Endothelial cell of umbilical vein (primary cell): ENCODE data around the gene DVL3. TPM values are rescaled to one million over a fixed set of nuclear protein-coding genes. Genes with fewer than 3 reads are reported as not detected.

Source experiments
- BruUV-seq: library from RNA; stranded (reverse); fragments of 400-500 nt; replicated peaks from 2 replicates; lab custom pipeline; 2021; lab: Mats Ljungman, UMichigan
- CTCF ChIA-PET: fragments of 300-600, 350-600 bp; sonication (Branson Sonifier 250); formaldehyde crosslinking; loops from one replicate; lab custom pipeline; 2021; ENCODE audit warnings: antibody characterized with exemption, inconsistent platforms; lab: Charles Lee
- POLR2A ChIA-PET: fragments of 300-600, 350-600 bp; sonication (Branson Sonifier 250); formaldehyde crosslinking; loops from one replicate; lab custom pipeline; 2021; ENCODE audit warnings: antibody characterized with exemption, inconsistent platforms; lab: Charles Lee
- DNase-seq: peaks from one replicate; pipeline ENCODE4 v3.0.0-alpha.2; 2011; ENCODE audit warnings: low read depth, low spot score
- FAIRE-seq: peaks from 2 replicates; lab custom pipeline; 2011; peaks lifted over from hg19 to GRCh38; lab: Jason Lieb, UNC
- H2AFZ ChIP-seq: 2 replicates; pipeline ENCODE4 v1.6.0; 2012; ENCODE audit warnings: low read depth, low read length, control low read depth, inconsistent platforms
- H3K27ac ChIP-seq: 2 replicates; pipeline ENCODE4 v1.5.1; 2011; ENCODE audit warnings: low read depth, mild to moderate bottlenecking, control low read depth, low read length, moderate library complexity; ENCODE audit not compliant: insufficient read depth
- H3K27me3 ChIP-seq, 2 experiments: 2 replicates each; pipeline versions ENCODE4 v1.6.0 to v1.6.1; 2011; ENCODE audit warnings: low read length in 2 of 2, mixed read lengths in 1 of 2; ENCODE audit not compliant: control insufficient read depth in 2 of 2, insufficient read depth in 2 of 2
- H3K36me3 ChIP-seq, 2 experiments: 2 replicates in 1 of 2; 3 replicates in 1 of 2; pipeline ENCODE4 v1.5.1; 2011; ENCODE audit warnings: low read length in 2 of 2, mild to moderate bottlenecking in 1 of 2, moderate library complexity in 1 of 2; ENCODE audit not compliant: control insufficient read depth in 2 of 2, insufficient read depth in 2 of 2; ENCODE audit errors: extremely low read depth in 1 of 2
- H3K4me1 ChIP-seq: 3 replicates; pipeline ENCODE4 v1.5.1; 2011; ENCODE audit warnings: mild to moderate bottlenecking, low read length; ENCODE audit not compliant: control insufficient read depth, insufficient read depth; ENCODE audit errors: extremely low read depth
- H3K4me2 ChIP-seq: 2 replicates; pipeline ENCODE4 v1.6.1; 2011; ENCODE audit warnings: low read length, control low read depth, mixed read lengths; ENCODE audit not compliant: insufficient read depth
- H3K4me3 ChIP-seq, 3 experiments: fragments of 200-600 bp in 1 of 3; sonication (generic), shearing (Covaris generic) in 1 of 3; replicated peaks in 1 of 3; 2 replicates each; pipeline ENCODE4 v1.5.1; 2011 to 2016; ENCODE audit warnings: control low read depth in 3 of 3, low read length in 3 of 3, mild to moderate bottlenecking in 2 of 3, inconsistent platforms in 1 of 3, low read depth in 1 of 3, moderate library complexity in 1 of 3; ENCODE audit not compliant: insufficient read depth in 1 of 3
- H3K79me2 ChIP-seq: 2 replicates; pipeline ENCODE4 v1.6.0; 2012; ENCODE audit warnings: low read length, inconsistent platforms; ENCODE audit not compliant: control insufficient read depth, insufficient read depth
- H3K9ac ChIP-seq: replicated peaks from 2 replicates; pipeline ENCODE3; 2011; ENCODE audit warnings: low read length, control low read depth; ENCODE audit not compliant: insufficient read depth; ENCODE audit errors: extremely low read depth
- H3K9me1 ChIP-seq: replicated peaks from 3 replicates; pipeline ENCODE4 v1.6.0; 2011; ENCODE audit warnings: mild to moderate bottlenecking, low read length; ENCODE audit not compliant: control insufficient read depth, insufficient read depth; ENCODE audit errors: extremely low read depth
- H3K9me3 ChIP-seq: replicated peaks from 2 replicates; pipeline ENCODE4 v1.5.1; 2012; ENCODE audit warnings: low read length, inconsistent platforms; ENCODE audit not compliant: control insufficient read depth, insufficient read depth
- H4K20me1 ChIP-seq: replicated peaks from 2 replicates; pipeline ENCODE3; 2011; ENCODE audit warnings: mild to moderate bottlenecking, low read length; ENCODE audit not compliant: control insufficient read depth, insufficient read depth; ENCODE audit errors: extremely low read depth
- EZH2 ChIP-seq: IDR thresholded peaks from 2 replicates; pipeline ENCODE4 v1.6.1; 2012; ENCODE audit warnings: borderline replicate concordance, low read depth, mild to moderate bottlenecking, moderate library complexity, low read length, inconsistent platforms; ENCODE audit not compliant: severe bottlenecking
- FOS ChIP-seq: IDR thresholded peaks from 2 replicates; pipeline ENCODE4 v1.6.1; 2011; ENCODE audit warnings: mild to moderate bottlenecking, low read length, moderate library complexity, borderline replicate concordance; ENCODE audit not compliant: insufficient read depth
- JUN ChIP-seq: IDR thresholded peaks from 2 replicates; pipeline ENCODE4 v1.6.1; 2011; ENCODE audit warnings: borderline replicate concordance, low read depth; ENCODE audit not compliant: insufficient read length, insufficient read depth
- MYC ChIP-seq: IDR thresholded peaks from one replicate; pipeline ENCODE4 v1.6.1; 2011; ENCODE audit warnings: mild to moderate bottlenecking, low read depth, low read length
- POLR2A ChIP-seq: IDR thresholded peaks from 2 replicates; pipeline ENCODE4 v1.6.1; 2012; ENCODE audit warnings: low read depth, mild to moderate bottlenecking, control low read depth, low read length
- POLR2AphosphoS5 ChIP-seq: IDR thresholded peaks from 2 replicates; pipeline ENCODE4 v1.6.1; 2012; ENCODE audit warnings: low read depth, mild to moderate bottlenecking, control low read depth, low read length, moderate library complexity; ENCODE audit not compliant: insufficient read depth
- dilution Hi-C: fragments of 300-500 bp; cut with MboI; formaldehyde crosslinking; loops from one replicate; pipeline ENCODE4 v1.15.0; 2019; ENCODE audit warnings: low sequenced_read_pairs; ENCODE audit not compliant: extremely low pct_ligation_motif_present
- intact Hi-C: fragments of 100-400 bp; cut with micrococcal nuclease; formaldehyde crosslinking; loops from one replicate; pipeline ENCODE4 v1.10.0; 2022
- polyA plus RNA-seq, 4 experiments: library from polyadenylated mRNA; depleted of rRNA in 3 of 4; stranded (reverse) in 3 of 4; unstranded in 1 of 4; fragments of >200 nt; gene quantifications; 2 replicates each; pipeline versions ENCODE4 v1.2.1 to v1.2.3, GENCODE V29; 2011 to 2012; ENCODE audit warnings: missing spikeins in 1 of 4
- total RNA-seq: library from RNA; stranded (reverse); gene quantifications from 2 replicates; pipeline ENCODE4 v1.2.3, GENCODE V29; 2021
- TF ChIP-seq, protein P1 (sequence below), 2 donors: IDR thresholded peaks; 1 replicate in 1 of 2; 2 replicates in 1 of 2; pipeline ENCODE4 v1.5.1; 2011; ENCODE audit warnings: low read length in 2 of 2, mild to moderate bottlenecking in 2 of 2, moderate library complexity in 2 of 2, control low read depth in 1 of 2, inconsistent platforms in 1 of 2, low read depth in 1 of 2; ENCODE audit not compliant: insufficient read depth in 1 of 2; ENCODE audit errors: extremely low read depth in 1 of 2

Gene DVL3
- total and polyA plus RNA-seq, 2 donors (not counting 3 experiments of a cell fraction or from before 2014, with no cell fraction given): 43.8 to 59.0 TPM

DNA sequence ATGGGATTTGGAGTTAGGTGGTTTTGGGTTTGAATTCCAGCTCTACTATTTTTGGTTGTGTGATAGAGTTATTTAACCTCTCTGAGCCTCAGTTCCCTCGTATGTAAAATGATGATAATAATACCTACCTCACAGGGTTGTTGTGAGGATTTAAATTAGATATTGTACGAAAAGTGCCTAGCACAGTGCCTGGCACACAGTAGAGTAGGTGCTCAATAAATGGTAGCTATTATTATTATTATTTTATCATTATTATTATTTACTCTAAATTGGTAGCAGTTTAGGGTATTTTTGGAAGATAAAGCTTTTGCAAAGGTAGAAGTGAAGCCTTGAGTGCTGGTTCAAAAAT is 18.2 kb downstream of the DVL3 start:
- no peak for DNase-seq
- H3K4me2 ChIP-seq: no peak overlapping the region
- no peak overlapping the region for H2AFZ ChIP-seq
- H3K4me3 ChIP-seq: no peak overlapping the region
- H3K79me2 ChIP-seq: peaks cover 32% of the 10 kb centered on the region
- no peak for TF ChIP-seq MYC
- no peak for TF ChIP-seq POLR2AphosphoS5
- no peak for TF ChIP-seq POLR2A
- TF ChIP-seq, protein P1, sequence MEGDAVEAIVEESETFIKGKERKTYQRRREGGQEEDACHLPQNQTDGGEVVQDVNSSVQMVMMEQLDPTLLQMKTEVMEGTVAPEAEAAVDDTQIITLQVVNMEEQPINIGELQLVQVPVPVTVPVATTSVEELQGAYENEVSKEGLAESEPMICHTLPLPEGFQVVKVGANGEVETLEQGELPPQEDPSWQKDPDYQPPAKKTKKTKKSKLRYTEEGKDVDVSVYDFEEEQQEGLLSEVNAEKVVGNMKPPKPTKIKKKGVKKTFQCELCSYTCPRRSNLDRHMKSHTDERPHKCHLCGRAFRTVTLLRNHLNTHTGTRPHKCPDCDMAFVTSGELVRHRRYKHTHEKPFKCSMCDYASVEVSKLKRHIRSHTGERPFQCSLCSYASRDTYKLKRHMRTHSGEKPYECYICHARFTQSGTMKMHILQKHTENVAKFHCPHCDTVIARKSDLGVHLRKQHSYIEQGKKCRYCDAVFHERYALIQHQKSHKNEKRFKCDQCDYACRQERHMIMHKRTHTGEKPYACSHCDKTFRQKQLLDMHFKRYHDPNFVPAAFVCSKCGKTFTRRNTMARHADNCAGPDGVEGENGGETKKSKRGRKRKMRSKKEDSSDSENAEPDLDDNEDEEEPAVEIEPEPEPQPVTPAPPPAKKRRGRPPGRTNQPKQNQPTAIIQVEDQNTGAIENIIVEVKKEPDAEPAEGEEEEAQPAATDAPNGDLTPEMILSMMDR (IDR thresholded peaks at IDR 0.05; ENCODE audit: extremely low read depth in 1 of 2, insufficient read depth in 1 of 2, low read depth in 1 of 2, low read length in 2 of 2): no peak
- no peak for TF ChIP-seq JUN
- TF ChIP-seq FOS: no peak
- TF ChIP-seq EZH2: no peak
- H3K9ac ChIP-seq: no peak overlapping the region
- no TSS peak for BruUV-seq
- peaks cover 8 to 33% of the 10 kb centered on the region in 2 experiments for H3K36me3 ChIP-seq
- H3K27ac ChIP-seq: no peak overlapping the region
- CTCF ChIA-PET: interaction anchor here (1.0 to 2.1 kb wide), 5 partner anchors 8 to 77 kb away, joined by 3 to 11 read pairs (median 4); partner anchors contain the start of gene EEF1AKMT4
- dilution Hi-C loops: no loop called here
- no peaks in the 10 kb centered on the region for H3K9me3 ChIP-seq
- POLR2A ChIA-PET: interaction anchor here (1.5 to 1.7 kb wide), 2 partner anchors 12 to 17 kb away, joined by 3 to 5 read pairs; partner anchors contain the start of gene ABCF3
- no peaks in the 10 kb centered on the region for H4K20me1 ChIP-seq
- H3K4me1 ChIP-seq: peaks cover 19% of the 10 kb centered on the region
- FAIRE-seq: no peak
- H3K9me1 ChIP-seq: no peaks in the 10 kb centered on the region
- no peaks in the 10 kb centered on the region for H3K27me3 ChIP-seq
- intact Hi-C loops: no loop called here
